ENCODE data around the gene STUB1.

DNA sequence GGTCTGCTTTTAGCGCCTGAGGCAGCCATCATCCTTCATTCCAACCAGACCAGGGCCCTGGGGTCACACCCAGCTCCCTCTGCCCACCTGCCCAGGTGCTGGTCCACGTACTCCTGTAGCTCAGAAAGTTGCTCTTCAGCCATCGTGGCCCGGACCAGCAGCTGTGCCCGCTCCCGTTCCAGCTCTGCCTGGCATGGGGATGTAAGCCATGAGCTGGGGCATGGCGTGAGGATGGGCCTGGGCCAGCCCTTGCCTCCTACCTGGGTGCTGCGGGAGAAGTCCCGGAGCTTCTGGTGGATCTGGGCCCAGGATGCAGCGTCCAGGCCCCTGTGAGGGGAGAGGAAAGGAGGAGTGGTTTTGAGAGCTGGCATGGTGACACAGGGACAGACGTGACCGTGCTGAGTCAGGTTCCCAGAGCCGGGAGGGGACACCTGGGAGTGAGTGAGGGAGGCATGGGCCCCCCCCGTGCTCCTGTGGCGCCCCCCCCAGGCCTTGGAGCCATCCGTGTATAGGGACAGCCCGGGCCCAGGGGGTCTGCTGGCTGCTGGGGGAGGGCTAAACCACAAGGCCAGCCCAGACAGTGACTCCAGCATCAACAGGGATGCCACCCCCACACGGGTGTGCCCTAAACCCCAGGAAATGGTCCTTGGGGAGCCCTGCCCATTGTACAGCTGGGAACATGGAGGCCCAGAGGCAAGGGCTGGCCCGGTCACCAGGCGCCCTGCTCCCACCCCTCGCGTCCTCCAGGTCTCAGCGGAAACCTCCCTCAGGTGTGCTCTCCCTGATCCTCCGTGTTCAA, 42.8 kb downstream of the STUB1 start:
- no peak for TF ChIP-seq POLR2A (IDR thresholded peaks at IDR 0.05)
- TF ChIP-seq, protein P1, sequence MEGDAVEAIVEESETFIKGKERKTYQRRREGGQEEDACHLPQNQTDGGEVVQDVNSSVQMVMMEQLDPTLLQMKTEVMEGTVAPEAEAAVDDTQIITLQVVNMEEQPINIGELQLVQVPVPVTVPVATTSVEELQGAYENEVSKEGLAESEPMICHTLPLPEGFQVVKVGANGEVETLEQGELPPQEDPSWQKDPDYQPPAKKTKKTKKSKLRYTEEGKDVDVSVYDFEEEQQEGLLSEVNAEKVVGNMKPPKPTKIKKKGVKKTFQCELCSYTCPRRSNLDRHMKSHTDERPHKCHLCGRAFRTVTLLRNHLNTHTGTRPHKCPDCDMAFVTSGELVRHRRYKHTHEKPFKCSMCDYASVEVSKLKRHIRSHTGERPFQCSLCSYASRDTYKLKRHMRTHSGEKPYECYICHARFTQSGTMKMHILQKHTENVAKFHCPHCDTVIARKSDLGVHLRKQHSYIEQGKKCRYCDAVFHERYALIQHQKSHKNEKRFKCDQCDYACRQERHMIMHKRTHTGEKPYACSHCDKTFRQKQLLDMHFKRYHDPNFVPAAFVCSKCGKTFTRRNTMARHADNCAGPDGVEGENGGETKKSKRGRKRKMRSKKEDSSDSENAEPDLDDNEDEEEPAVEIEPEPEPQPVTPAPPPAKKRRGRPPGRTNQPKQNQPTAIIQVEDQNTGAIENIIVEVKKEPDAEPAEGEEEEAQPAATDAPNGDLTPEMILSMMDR (IDR thresholded peaks at IDR 0.05), result no peak
- no peak for TF ChIP-seq EP300 (IDR thresholded peaks at IDR 0.05)

Data from tibial nerve (tissue), 4 donors.